ENCODE results near the gene CHMP1A.

DNA sequence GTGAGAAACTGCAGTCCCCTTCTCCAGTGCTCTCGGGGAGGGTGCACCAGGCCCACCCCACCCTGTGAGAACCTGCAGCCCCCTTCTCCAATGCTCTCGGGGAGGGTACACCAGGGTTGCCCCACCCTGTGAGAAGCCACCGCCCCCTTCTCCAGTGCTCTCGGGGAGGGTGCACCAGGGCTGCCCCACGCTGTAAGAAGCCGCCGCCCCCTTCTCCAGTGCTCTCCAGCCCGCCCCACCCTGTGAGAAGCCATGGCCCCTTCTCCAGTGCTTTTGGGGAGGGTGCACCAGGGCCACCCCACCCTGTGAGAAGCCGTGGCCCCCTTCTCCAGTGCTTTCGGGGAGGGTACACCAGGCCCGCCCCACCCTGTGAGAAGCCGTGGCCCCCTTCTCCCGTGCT lies 12.2 kb upstream of the CHMP1A start:
- TF ChIP-seq, protein P1, sequence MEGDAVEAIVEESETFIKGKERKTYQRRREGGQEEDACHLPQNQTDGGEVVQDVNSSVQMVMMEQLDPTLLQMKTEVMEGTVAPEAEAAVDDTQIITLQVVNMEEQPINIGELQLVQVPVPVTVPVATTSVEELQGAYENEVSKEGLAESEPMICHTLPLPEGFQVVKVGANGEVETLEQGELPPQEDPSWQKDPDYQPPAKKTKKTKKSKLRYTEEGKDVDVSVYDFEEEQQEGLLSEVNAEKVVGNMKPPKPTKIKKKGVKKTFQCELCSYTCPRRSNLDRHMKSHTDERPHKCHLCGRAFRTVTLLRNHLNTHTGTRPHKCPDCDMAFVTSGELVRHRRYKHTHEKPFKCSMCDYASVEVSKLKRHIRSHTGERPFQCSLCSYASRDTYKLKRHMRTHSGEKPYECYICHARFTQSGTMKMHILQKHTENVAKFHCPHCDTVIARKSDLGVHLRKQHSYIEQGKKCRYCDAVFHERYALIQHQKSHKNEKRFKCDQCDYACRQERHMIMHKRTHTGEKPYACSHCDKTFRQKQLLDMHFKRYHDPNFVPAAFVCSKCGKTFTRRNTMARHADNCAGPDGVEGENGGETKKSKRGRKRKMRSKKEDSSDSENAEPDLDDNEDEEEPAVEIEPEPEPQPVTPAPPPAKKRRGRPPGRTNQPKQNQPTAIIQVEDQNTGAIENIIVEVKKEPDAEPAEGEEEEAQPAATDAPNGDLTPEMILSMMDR (IDR thresholded peaks at IDR 0.05), result no peak
- no peak for TF ChIP-seq POLR2A (IDR thresholded peaks at IDR 0.05)
- TF ChIP-seq POLR2AphosphoS5 (IDR thresholded peaks at IDR 0.05), result no peak
- TF ChIP-seq EP300 (IDR thresholded peaks at IDR 0.05), result no peak

Data from suprapubic skin (tissue), 4 donors.